HG02870 (cell line): ENCODE measurements around the gene GPR55.

Source experiments
- ATAC-seq: cut with Tn5 transposase; IDR thresholded peaks from one replicate; pipeline ENCODE4 v1.9.1; 2021; ENCODE audit warnings: mild to moderate bottlenecking, moderate library complexity; ENCODE audit not compliant: unreplicated experiment

Gene GPR55

GRCh38 chr2:230902180-230902899 lies 22.7 kb downstream of the GPR55 start:
- peak; percentile 65 for ATAC-seq

- no peak for ATAC-seq
Observed at GRCh38 chr2:230901006-230901405, 24.0 kb downstream of the GPR55 start.

- ATAC-seq = no peak
Observed at GRCh38 chr2:230900336-230900995, 24.6 kb downstream of the GPR55 start.

DNA sequence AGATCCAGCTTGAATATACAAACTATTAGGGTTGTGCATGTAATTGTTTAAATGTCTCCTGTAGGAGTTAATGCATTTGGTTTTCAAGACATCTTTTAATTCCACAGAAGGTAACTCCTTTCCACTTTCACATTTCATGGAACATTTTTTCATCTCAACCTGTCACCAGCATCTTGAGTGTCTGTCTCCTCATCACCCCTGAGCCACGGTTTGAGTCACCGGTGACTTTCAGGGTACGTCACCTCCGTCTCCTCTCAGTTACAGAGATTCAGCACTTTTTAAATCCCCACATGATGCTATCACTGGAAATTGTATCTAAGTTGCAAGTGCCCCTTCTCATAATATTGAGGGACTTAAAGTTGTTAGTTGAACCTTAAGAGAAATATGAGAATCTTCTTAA lies 25.3 kb downstream of the GPR55 start:
- ATAC-seq = no peak

- ATAC-seq = no peak
Observed at GRCh38 chr2:230899287-230899686, 25.8 kb downstream of the GPR55 start.

- ATAC-seq = no peak
Observed at GRCh38 chr2:230898713-230899091, 26.3 kb downstream of the GPR55 start.

GRCh38 chr2:230898016-230898712 lies 26.9 kb downstream of the GPR55 start:
- ATAC-seq = no peak

GRCh38 chr2:230896346-230897115 lies 28.5 kb downstream of the GPR55 start:
- ATAC-seq = no peak

- no peak for ATAC-seq
Observed at GRCh38 chr2:230895536-230896345, 29.3 kb downstream of the GPR55 start.

DNA sequence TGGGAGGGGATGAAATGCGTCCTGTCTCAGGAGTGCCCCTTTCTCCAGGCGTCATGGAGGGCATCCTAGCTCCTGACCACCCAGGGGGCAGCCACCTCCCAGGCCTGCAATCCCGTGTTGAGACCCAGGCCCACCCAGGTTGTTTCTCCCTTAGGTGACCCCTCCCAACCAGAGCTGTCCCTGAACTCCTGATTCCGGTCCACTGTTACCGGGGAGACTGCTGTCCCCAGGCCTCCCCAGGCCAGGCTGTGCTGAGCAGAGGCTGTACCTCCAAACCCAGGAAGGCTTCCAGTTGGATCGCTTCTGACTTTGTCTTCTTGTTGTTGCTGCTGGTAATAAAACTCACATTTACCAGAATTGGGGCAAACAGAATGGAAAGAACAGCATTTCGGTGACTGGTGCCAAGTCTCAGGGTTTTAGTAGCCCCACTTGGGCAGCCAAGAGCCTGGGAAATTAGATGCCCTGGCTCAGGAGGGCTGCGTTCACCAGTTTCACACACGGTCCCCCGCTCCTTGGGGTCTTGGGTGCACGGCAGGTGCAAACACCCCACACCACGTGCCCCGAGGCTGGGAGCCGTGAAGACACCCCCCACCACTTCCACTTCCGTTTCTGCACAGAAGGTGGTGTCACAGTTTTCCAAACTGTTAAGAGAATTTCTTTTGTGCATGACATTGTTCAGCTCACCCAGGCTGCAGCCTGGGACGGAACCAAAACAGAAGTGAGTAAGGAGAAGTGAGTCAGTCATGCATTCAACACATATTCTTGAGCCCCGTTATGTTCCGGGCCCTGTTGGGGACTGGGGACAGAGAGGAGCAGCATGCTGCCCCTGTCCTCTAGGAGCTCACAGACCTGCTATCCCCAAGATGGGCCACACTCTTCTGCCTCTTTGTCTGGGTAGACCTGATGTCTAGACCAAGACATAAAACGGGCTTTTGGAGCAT lies 30.9 kb downstream of the GPR55 start:
- ATAC-seq = peak; percentile 37

- ATAC-seq = peak; percentile 62
Observed at GRCh38 chr2:230893338-230893737, 31.7 kb downstream of the GPR55 start.

- ATAC-seq = no peak
Observed at GRCh38 chr2:230891509-230891908, 33.5 kb downstream of the GPR55 start.

- ATAC-seq = no peak
Observed at GRCh38 chr2:230891064-230891463, 34.0 kb downstream of the GPR55 start.

- ATAC-seq = no peak
Observed at GRCh38 chr2:230890646-230891045, 34.4 kb downstream of the GPR55 start.

- ATAC-seq = no peak
Observed at GRCh38 chr2:230889911-230890601, 35.0 kb downstream of the GPR55 start.

- ATAC-seq = no peak
Observed at GRCh38 chr2:230888824-230889400, 36.1 kb downstream of the GPR55 start.

GRCh38 chr2:230887342-230887741 lies 37.7 kb downstream of the GPR55 start:
- no peak for ATAC-seq

DNA sequence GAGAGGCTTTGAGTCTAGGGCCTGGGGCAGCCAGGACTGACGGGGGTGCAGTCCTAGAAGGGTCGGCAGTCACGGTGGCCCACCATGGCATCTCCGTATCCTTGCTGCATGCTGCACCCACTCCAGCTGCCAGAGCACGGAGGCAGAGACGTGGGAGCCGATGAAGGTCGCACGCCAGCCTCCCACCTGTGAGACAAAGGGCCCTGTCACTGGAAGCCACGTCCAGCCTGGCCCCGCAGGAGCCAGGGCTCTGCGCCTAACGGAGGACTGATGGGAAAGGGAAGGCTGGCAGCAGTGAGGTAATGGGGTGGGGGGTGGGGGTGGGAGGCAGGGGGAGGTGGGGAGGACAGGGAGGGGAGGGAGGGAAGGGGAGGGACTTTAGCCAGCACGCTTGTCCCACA lies 38.4 kb downstream of the GPR55 start:
- no peak for ATAC-seq
